MCF 10A (cell line): Measurements from ENCODE around the gene POU2F3. TPM values are rescaled to one million over a fixed set of nuclear protein-coding genes. Genes with fewer than 3 reads are reported as not detected.

Source experiments
- BruUV-seq: library from RNA; stranded (reverse); fragments of 400-500 nt; replicated peaks from 2 replicates; lab custom pipeline; 2021; lab: Mats Ljungman, UMichigan
- CTCF ChIA-PET: fragments of 300-600 bp; sonication (Branson Sonifier 250); formaldehyde crosslinking; extraction: SDS; loops from one replicate; lab custom pipeline; 2021; ENCODE audit warnings: antibody characterized with exemption, inconsistent platforms; lab: Yijun Ruan, JAX
- POLR2A ChIA-PET: fragments of 300-600, 350-650 bp; sonication (Branson Sonifier 250); formaldehyde crosslinking; extraction: SDS; loops from one replicate; lab custom pipeline; 2020; ENCODE audit warnings: antibody characterized with exemption, inconsistent platforms; lab: Yijun Ruan, JAX
- DNase-seq: peaks from one replicate; pipeline ENCODE4 v3.0.0-alpha.2; 2018; ENCODE audit not compliant: unreplicated experiment
- H3K27ac Mint-ChIP-seq: one replicate; pipeline ENCODE4 v1.8.0; 2022; ENCODE audit warnings: mild to moderate bottlenecking, low read depth, mixed read lengths; ENCODE audit not compliant: unreplicated experiment
- H3K27me3 Mint-ChIP-seq: one replicate; pipeline ENCODE4 v1.8.0; 2022; ENCODE audit warnings: mixed read lengths; ENCODE audit not compliant: insufficient read depth, unreplicated experiment
- H3K36me3 Mint-ChIP-seq: one replicate; pipeline ENCODE4 v1.8.0; 2022; ENCODE audit warnings: mild to moderate bottlenecking, moderate library complexity, mixed read lengths; ENCODE audit not compliant: insufficient read depth, unreplicated experiment
- H3K4me1 Mint-ChIP-seq: one replicate; pipeline ENCODE4 v1.8.0; 2022; ENCODE audit warnings: mixed read lengths; ENCODE audit not compliant: insufficient read depth, unreplicated experiment
- H3K4me3 Mint-ChIP-seq: one replicate; pipeline ENCODE4 v1.8.0; 2022; ENCODE audit warnings: mild to moderate bottlenecking, moderate library complexity, mixed read lengths; ENCODE audit not compliant: unreplicated experiment
- H3K9me3 Mint-ChIP-seq: one replicate; pipeline ENCODE4 v1.8.0; 2022; ENCODE audit warnings: mixed read lengths; ENCODE audit not compliant: unreplicated experiment
- CTCF ChIP-seq: fragments of 200-600 bp; IDR thresholded peaks from one replicate; pipeline ENCODE4 v1.8.0; 2022; ENCODE audit warnings: antibody characterized with exemption, mild to moderate bottlenecking; ENCODE audit not compliant: unreplicated experiment
- intact Hi-C: fragments of 100-400 bp; cut with micrococcal nuclease; formaldehyde crosslinking; loops from 2 replicates; pipeline ENCODE4 v1.14.1; 2022
- total RNA-seq: library from RNA; stranded (reverse); gene quantifications from 2 replicates; pipeline ENCODE4 v1.2.3, GENCODE V29; 2022

The POU2F3 gene
- total RNA-seq, 1 experiment from 2014 or later, result not detected

- no TSS peak for BruUV-seq
- H3K4me3 Mint-ChIP-seq, result no peak overlapping the region
- H3K27me3 Mint-ChIP-seq, result no peaks in the 10 kb centered on the region
- no peak for TF ChIP-seq CTCF
- no peak for DNase-seq
- no peaks in the 10 kb centered on the region for H3K9me3 Mint-ChIP-seq
- POLR2A ChIA-PET, result no interaction called here
- no peak overlapping the region for H3K27ac Mint-ChIP-seq
- CTCF ChIA-PET, result interaction anchor here (3.0 to 22.1 kb wide), 2 partner anchors 10 to 81 kb away, joined by 10 to 526 read pairs; no protein-coding TSS in a partner anchor
- H3K4me1 Mint-ChIP-seq, result peaks cover 7% of the 10 kb centered on the region
- H3K36me3 Mint-ChIP-seq, result peaks cover 5% of the 10 kb centered on the region
- intact Hi-C loops, result no loop called here
These were observed 20.6 kb upstream of the POU2F3 start for GRCh38 chr11:120219232-120219937.

DNA sequence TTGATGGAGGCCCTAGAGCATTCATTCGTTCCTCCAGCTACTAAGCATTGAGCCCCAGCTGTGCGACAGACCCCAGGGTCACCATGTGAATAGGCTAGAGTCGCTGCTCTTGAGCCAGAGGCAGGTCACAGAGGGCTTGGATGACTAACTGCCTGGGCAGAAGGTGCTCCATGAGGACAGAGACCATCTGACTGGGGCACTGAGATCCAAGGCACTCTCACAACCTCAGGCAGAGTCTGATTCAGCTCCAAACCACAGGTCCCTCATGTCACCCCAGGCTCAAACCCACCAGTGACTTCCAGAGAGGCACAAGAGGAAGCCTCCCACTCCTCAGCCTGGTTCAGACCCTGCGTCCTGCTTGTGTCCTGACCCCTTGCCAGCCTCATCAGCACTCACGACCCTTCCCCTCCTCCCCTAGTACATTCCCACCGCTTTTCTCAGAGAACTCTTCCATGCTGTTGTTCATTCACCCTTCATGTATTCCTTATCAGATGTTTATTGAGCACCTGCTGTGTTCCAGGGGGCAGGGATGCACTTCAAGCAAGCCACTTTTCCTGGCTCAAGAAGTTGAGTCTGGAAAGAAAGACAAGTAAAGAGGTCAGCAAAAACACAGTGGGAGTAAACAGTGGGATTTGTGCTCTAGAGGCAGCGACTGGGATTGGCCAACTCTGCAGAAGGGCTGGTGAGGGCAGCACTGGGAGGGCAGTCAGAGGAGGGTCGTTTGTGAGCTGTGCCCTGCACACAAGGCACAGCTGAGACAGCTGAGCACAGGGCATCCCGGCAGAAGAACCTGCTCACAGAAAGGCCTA lies 19.8 kb upstream of the POU2F3 start:
- H3K9me3 Mint-ChIP-seq, result no peaks in the 10 kb centered on the region
- ChIA-PET POLR2A (no interaction called here), CTCF (interaction anchor here (3.0 to 22.1 kb wide), 2 partner anchors 10 to 80 kb away, joined by 10 to 526 read pairs; no protein-coding TSS in a partner anchor)
- TF ChIP-seq CTCF, result no peak
- peaks cover 7% of the 10 kb centered on the region for H3K4me1 Mint-ChIP-seq
- H3K27me3 Mint-ChIP-seq, result no peaks in the 10 kb centered on the region
- no peak overlapping the region for H3K4me3 Mint-ChIP-seq
- H3K36me3 Mint-ChIP-seq, result peaks cover 5% of the 10 kb centered on the region
- BruUV-seq, result no TSS peak
- no peak overlapping the region for H3K27ac Mint-ChIP-seq
- no peak for DNase-seq
- intact Hi-C loops, result no loop called here

DNA sequence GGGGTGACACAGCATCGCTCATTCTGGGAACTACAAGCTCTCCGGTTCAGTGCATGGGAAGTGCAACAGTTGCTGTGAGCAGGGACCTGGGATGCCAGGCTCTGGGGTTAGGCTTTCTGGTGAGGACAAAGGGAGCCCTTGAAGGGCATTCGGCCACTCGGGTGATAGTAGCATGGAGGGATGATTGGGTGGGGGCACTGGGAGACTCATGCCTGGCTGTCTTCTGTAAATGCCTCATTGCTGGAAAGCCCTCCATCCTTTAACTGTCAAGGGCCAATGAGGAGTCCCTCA lies 19.2 kb upstream of the POU2F3 start:
- Mint-ChIP-seq H3K4me3 (no peak overlapping the region), H3K27me3 (no peaks in the 10 kb centered on the region), H3K36me3 (peaks cover 5% of the 10 kb centered on the region), H3K27ac (no peak overlapping the region), H3K9me3 (no peaks in the 10 kb centered on the region), H3K4me1 (peaks cover 2% of the 10 kb centered on the region)
- CTCF ChIA-PET, result interaction anchor here (3.0 to 22.1 kb wide), 2 partner anchors 9 to 79 kb away, joined by 10 to 526 read pairs; no protein-coding TSS in a partner anchor
- POLR2A ChIA-PET, result no interaction called here
- DNase-seq, result no peak
- intact Hi-C loops, result no loop called here
- BruUV-seq, result no TSS peak
- TF ChIP-seq CTCF, result no peak

- no TSS peak for BruUV-seq
- Mint-ChIP-seq H3K4me3 (no peak overlapping the region), H3K36me3 (peaks cover 5% of the 10 kb centered on the region), H3K4me1 (no peaks in the 10 kb centered on the region), H3K9me3 (no peaks in the 10 kb centered on the region), H3K27ac (no peak overlapping the region), H3K27me3 (no peaks in the 10 kb centered on the region)
- TF ChIP-seq CTCF, result no peak
- CTCF ChIA-PET, result interaction anchor here (3.0 to 22.1 kb wide), 2 partner anchors 8 to 79 kb away, joined by 10 to 526 read pairs; no protein-coding TSS in a partner anchor
- POLR2A ChIA-PET, result no interaction called here
- DNase-seq, result no peak
- intact Hi-C loops, result no loop called here
These were observed 18.7 kb upstream of the POU2F3 start for GRCh38 chr11:120221115-120221752.
